Sigmoid colon (tissue), 7 donors: ENCODE measurements around the gene DNAH7. TPM values are rescaled to one million over a fixed set of nuclear protein-coding genes. Genes with fewer than 3 reads are reported as not detected.

Source experiments
- DNase-seq: peaks from one replicate; pipeline ENCODE4 v3.0.0-alpha.2; 2019
- H3K27ac ChIP-seq, 4 donors: fragments of 200-600 bp; sonication (generic); one replicate each; pipeline ENCODE4 v1.5.1; 2016 to 2019; ENCODE audit warnings: mild to moderate bottlenecking in 1 of 4
- H3K27me3 ChIP-seq, 3 donors: fragments of 200-600 bp; sonication (generic); one replicate each; pipeline ENCODE4 v1.5.1; 2019; ENCODE audit warnings: mild to moderate bottlenecking in 1 of 3
- H3K36me3 ChIP-seq, 4 donors: fragments of 200-600 bp; sonication (generic); one replicate each; pipeline ENCODE4 v1.5.1; 2016 to 2019
- H3K4me1 ChIP-seq, 4 donors: fragments of 200-600 bp; sonication (generic); one replicate each; pipeline ENCODE4 v1.5.1; 2017 to 2019
- H3K4me3 ChIP-seq, 4 donors: fragments of 200-600 bp; sonication (generic); one replicate each; pipeline ENCODE4 v1.5.1; 2017 to 2019; ENCODE audit warnings: mild to moderate bottlenecking in 2 of 4, moderate library complexity in 1 of 4
- H3K9me3 ChIP-seq, 4 donors: fragments of 200-600 bp in 3 of 4; sonication (generic) in 3 of 4; one replicate each; pipeline versions ENCODE4 v1.5.1 to v1.6.1; 2013 to 2019
- EP300 ChIP-seq, 4 donors: sonication (generic); formaldehyde crosslinking; IDR thresholded peaks; one replicate each; pipeline ENCODE4 v1.6.1; 2017; ENCODE audit warnings: antibody characterized with exemption in 4 of 4
- POLR2A ChIP-seq, 2 donors: fragments of 450-650 bp; IDR thresholded peaks; one replicate each; pipeline ENCODE4 v1.6.1; 2016; ENCODE audit warnings: antibody characterized with exemption in 2 of 2, mild to moderate bottlenecking in 2 of 2, moderate library complexity in 2 of 2
- POLR2AphosphoS5 ChIP-seq, 4 donors: sonication (generic); formaldehyde crosslinking; IDR thresholded peaks; one replicate each; pipeline ENCODE4 v1.6.1; 2017; ENCODE audit warnings: antibody characterized with exemption in 4 of 4
- WGBS, 2 donors: extraction: QIAGEN DNeasy Blood & Tissue Kit; methylation state at CpG; one replicate each; pipeline ENCODE4 v1.1.7; 2013; 5-methylcytosine and 5-hydroxymethylcytosine counted together
- intact Hi-C: fragments of 100-400 bp; cut with DNase I; formaldehyde crosslinking; loops from one replicate; pipeline ENCODE4 v1.15.1; 2023
- polyA plus RNA-seq, 3 donors: library from polyadenylated mRNA; stranded (reverse); fragments of 200-250 nt; gene quantifications; one replicate each; pipeline ENCODE4 v1.2.3, GENCODE V29; 2013
- total RNA-seq, 4 donors: library from RNA; depleted of rRNA; stranded (reverse); fragments of >200 nt; gene quantifications; one replicate each; pipeline ENCODE4 v1.1.0, GENCODE V29; 2016
- TF ChIP-seq, protein P1 (sequence below), 4 experiments: fragments of 450-650 bp in 3 of 4; fragments of 200-600 bp in 1 of 4; IDR thresholded peaks; one replicate each; pipeline ENCODE4 v1.5.1; 2016 to 2019; ENCODE audit warnings: antibody characterized with exemption in 4 of 4, mild to moderate bottlenecking in 3 of 4, moderate library complexity in 2 of 4
- donor health status: healthy with polysubstance abuse.
- donor health status: Bipolar disorder and iron deficiency.
- donor health status: healthy.

Gene DNAH7
- total and polyA plus RNA-seq, 7 donors: 0.36 to 1.9 (median 0.99) TPM

- DNase-seq: no peak
- H3K27me3 ChIP-seq: no peaks in the 10 kb centered on the region
- no peaks in the 10 kb centered on the region for H3K36me3 ChIP-seq
- TF ChIP-seq POLR2AphosphoS5 (IDR thresholded peaks at IDR 0.05): no peak
- no peak for TF ChIP-seq EP300 (IDR thresholded peaks at IDR 0.05)
- TF ChIP-seq, protein P1, sequence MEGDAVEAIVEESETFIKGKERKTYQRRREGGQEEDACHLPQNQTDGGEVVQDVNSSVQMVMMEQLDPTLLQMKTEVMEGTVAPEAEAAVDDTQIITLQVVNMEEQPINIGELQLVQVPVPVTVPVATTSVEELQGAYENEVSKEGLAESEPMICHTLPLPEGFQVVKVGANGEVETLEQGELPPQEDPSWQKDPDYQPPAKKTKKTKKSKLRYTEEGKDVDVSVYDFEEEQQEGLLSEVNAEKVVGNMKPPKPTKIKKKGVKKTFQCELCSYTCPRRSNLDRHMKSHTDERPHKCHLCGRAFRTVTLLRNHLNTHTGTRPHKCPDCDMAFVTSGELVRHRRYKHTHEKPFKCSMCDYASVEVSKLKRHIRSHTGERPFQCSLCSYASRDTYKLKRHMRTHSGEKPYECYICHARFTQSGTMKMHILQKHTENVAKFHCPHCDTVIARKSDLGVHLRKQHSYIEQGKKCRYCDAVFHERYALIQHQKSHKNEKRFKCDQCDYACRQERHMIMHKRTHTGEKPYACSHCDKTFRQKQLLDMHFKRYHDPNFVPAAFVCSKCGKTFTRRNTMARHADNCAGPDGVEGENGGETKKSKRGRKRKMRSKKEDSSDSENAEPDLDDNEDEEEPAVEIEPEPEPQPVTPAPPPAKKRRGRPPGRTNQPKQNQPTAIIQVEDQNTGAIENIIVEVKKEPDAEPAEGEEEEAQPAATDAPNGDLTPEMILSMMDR (IDR thresholded peaks at IDR 0.05): no peak
- TF ChIP-seq POLR2A (IDR thresholded peaks at IDR 0.05): no peak
- H3K9me3 ChIP-seq: no peaks in the 10 kb centered on the region
- H3K27ac ChIP-seq: no peak overlapping the region
- WGBS, 2 donors: 82 to 92% methylated on average over 3 of the region's 3 CpGs
- no peak overlapping the region for H3K4me3 ChIP-seq
- H3K4me1 ChIP-seq: no peaks in the 10 kb centered on the region
- intact Hi-C loops: no loop called here
Measured at GRCh38 chr2:195823206-195823605, 245.4 kb downstream of the DNAH7 start.

DNA sequence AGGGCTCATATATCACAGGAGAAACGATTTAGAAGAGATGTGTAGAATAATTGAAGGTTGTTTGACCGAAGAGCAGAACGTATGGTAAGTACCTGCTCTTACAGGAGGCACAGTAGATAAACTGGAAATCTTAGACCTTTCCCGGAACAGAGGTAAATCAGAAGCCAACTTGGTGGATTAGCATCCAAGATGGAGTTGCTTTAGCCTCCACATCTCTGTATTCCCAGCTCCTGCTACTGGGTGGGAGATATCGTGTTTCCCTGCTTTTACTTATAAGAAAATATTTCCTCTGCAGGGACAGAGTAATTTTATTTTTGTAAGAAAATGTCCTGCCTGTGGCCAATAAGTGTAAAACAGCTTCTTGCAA lies 247.1 kb downstream of the DNAH7 start:
- Histone ChIP-seq H3K27ac (no peak overlapping the region), H3K27me3 (no peaks in the 10 kb centered on the region), H3K4me1 (no peaks in the 10 kb centered on the region), H3K4me3 (no peak overlapping the region), H3K36me3 (no peaks in the 10 kb centered on the region), H3K9me3 (no peaks in the 10 kb centered on the region)
- WGBS, 2 donors: 89 to 91% methylated on average over 5 of the region's 5 CpGs
- TF ChIP-seq, protein P1 (IDR thresholded peaks at IDR 0.05): no peak
- TF ChIP-seq POLR2A (IDR thresholded peaks at IDR 0.05) (no peak), EP300 (IDR thresholded peaks at IDR 0.05) (no peak), POLR2AphosphoS5 (IDR thresholded peaks at IDR 0.05) (no peak)
- DNase-seq: no peak
- intact Hi-C loops: no loop called here

- Histone ChIP-seq H3K9me3 (no peaks in the 10 kb centered on the region), H3K36me3 (no peaks in the 10 kb centered on the region), H3K27me3 (no peaks in the 10 kb centered on the region), H3K4me1 (no peaks in the 10 kb centered on the region), H3K27ac (no peak overlapping the region), H3K4me3 (no peak overlapping the region)
- no peak for DNase-seq
- no peak for TF ChIP-seq EP300 (IDR thresholded peaks at IDR 0.05)
- TF ChIP-seq, protein P1 (IDR thresholded peaks at IDR 0.05): no peak
- TF ChIP-seq POLR2A (IDR thresholded peaks at IDR 0.05): no peak
- TF ChIP-seq POLR2AphosphoS5 (IDR thresholded peaks at IDR 0.05): no peak
- intact Hi-C loops: no loop called here
- WGBS, 2 donors: 91 to 93% methylated on average over 3 of the region's 3 CpGs
Measured at GRCh38 chr2:195820867-195821565, 247.6 kb downstream of the DNAH7 start.

- TF ChIP-seq, protein P1 (IDR thresholded peaks at IDR 0.05): no peak
- no peak for TF ChIP-seq POLR2AphosphoS5 (IDR thresholded peaks at IDR 0.05)
- no peak for TF ChIP-seq EP300 (IDR thresholded peaks at IDR 0.05)
- TF ChIP-seq POLR2A (IDR thresholded peaks at IDR 0.05): no peak
- intact Hi-C loops: no loop called here
- WGBS, 2 donors: 91 to 95% methylated on average over 3 of the region's 3 CpGs
- Histone ChIP-seq H3K27ac (no peak overlapping the region), H3K9me3 (no peaks in the 10 kb centered on the region), H3K4me3 (no peak overlapping the region), H3K36me3 (no peaks in the 10 kb centered on the region), H3K4me1 (no peaks in the 10 kb centered on the region), H3K27me3 (no peaks in the 10 kb centered on the region)
- DNase-seq: no peak
Measured at GRCh38 chr2:195820373-195820772, 248.3 kb downstream of the DNAH7 start.

DNA sequence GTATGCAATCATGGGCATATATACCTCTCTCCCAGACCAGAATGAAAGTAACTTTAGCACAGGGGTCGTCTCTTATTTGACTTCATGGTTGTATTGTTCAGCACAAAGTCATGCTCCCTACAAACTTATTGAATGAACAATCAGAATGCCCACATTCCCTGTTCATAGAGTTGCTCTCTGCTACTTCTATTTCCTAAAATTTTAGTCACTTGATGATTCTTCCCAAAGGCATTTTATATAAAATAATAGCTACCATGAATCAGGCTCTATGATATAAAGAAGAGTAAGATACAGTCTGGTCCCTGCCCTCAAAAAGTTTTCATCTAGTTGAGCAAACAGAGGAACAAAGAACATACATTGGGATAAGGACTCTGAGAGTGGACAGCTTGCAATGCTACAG lies 249.4 kb downstream of the DNAH7 start:
- Histone ChIP-seq H3K27me3 (no peaks in the 10 kb centered on the region), H3K9me3 (no peaks in the 10 kb centered on the region), H3K27ac (no peak overlapping the region), H3K4me3 (no peak overlapping the region), H3K36me3 (no peaks in the 10 kb centered on the region), H3K4me1 (no peaks in the 10 kb centered on the region)
- intact Hi-C loops: no loop called here
- no peak for TF ChIP-seq POLR2AphosphoS5 (IDR thresholded peaks at IDR 0.05)
- TF ChIP-seq, protein P1 (IDR thresholded peaks at IDR 0.05): no peak
- TF ChIP-seq POLR2A (IDR thresholded peaks at IDR 0.05): no peak
- TF ChIP-seq EP300 (IDR thresholded peaks at IDR 0.05): no peak
- WGBS, 2 donors: 70 to 77% methylated on average over 1 of the region's 1 CpG
- DNase-seq: no peak
